Upper lobe of right lung (tissue), 1 donor: ENCODE results near the gene U2AF2. TPM values are rescaled to one million over a fixed set of nuclear protein-coding genes. Genes with fewer than 3 reads are reported as not detected.

ENCODE experiments used
- ATAC-seq: fragments of 200-7000 bp; cut with Tn5 transposase; one replicate; pipeline ENCODE4 v1.9.1; 2020; ENCODE audit warnings: mild to moderate bottlenecking, moderate library complexity
- DNase-seq: peaks from one replicate; pipeline ENCODE4 v3.0.0-alpha.2; 2020
- H3K27ac ChIP-seq: fragments of 200-600 bp; one replicate; pipeline ENCODE4 v1.8.0; 2022
- H3K27me3 ChIP-seq: fragments of 200-600 bp; one replicate; pipeline ENCODE4 v1.8.0; 2022; ENCODE audit warnings: mild to moderate bottlenecking
- H3K36me3 ChIP-seq: fragments of 200-600 bp; one replicate; pipeline ENCODE4 v1.8.0; 2022
- H3K4me1 ChIP-seq: fragments of 200-600 bp; one replicate; pipeline ENCODE4 v1.8.0; 2022
- H3K4me3 ChIP-seq: fragments of 200-600 bp; one replicate; pipeline ENCODE4 v1.8.0; 2022; ENCODE audit warnings: mild to moderate bottlenecking
- H3K9me3 ChIP-seq: fragments of 200-600 bp; one replicate; pipeline ENCODE4 v1.8.0; 2022
- CTCF ChIP-seq: fragments of 200-600 bp; IDR thresholded peaks from one replicate; pipeline ENCODE4 v1.8.0; 2022; ENCODE audit warnings: antibody characterized with exemption
- intact Hi-C: fragments of 100-400 bp; cut with DNase I; formaldehyde crosslinking; loops from one replicate; pipeline ENCODE4 v1.11.0; 2022
- total RNA-seq: library from RNA; stranded (reverse); fragmentation: NEBNext Ultra II Directional; extraction: Animal tissue kit (Norgen Biotek cat#: 25700); gene quantifications from one replicate; pipeline ENCODE4 v1.2.1, GENCODE V29; 2021
- donor health status: DM: no; HTN: yes; CAD: no; lungs with severe emphysema.

Gene U2AF2
- total RNA-seq, 1 donor from 2014 or later: 142 TPM

GRCh38 chr19:55653651-55654322 lies 1.0 kb upstream of the U2AF2 start:
- Histone ChIP-seq H3K4me1 (peaks cover 41% of the 10 kb centered on the region), H3K9me3 (no peaks in the 10 kb centered on the region), H3K36me3 (no peaks in the 10 kb centered on the region), H3K27me3 (no peaks in the 10 kb centered on the region), H3K27ac (peak overlapping the region; percentile 97), H3K4me3 (peak overlapping the region; percentile 81)
- peak; percentile 80 for ATAC-seq
- intact Hi-C loops: no loop called here
- peak; percentile 99 for DNase-seq
- peak; percentile 94 for TF ChIP-seq CTCF

- DNase-seq: peak; percentile 99
- Histone ChIP-seq H3K36me3 (peaks cover 4% of the 10 kb centered on the region), H3K4me1 (peaks cover 40% of the 10 kb centered on the region), H3K27me3 (no peaks in the 10 kb centered on the region), H3K27ac (peak overlapping the region; percentile 97), H3K9me3 (no peaks in the 10 kb centered on the region), H3K4me3 (peak overlapping the region; percentile 81)
- peak; percentile 84 for ATAC-seq
- no peak for TF ChIP-seq CTCF
- intact Hi-C loops: no loop called here
Observed at GRCh38 chr19:55654323-55654867, 440 bp upstream of the U2AF2 start.

GRCh38 chr19:55655648-55656040 lies 809 bp downstream of the U2AF2 start:
- peaks cover 44% of the 10 kb centered on the region for H3K4me1 ChIP-seq
- intact Hi-C loops: no loop called here
- H3K4me3 ChIP-seq: peak overlapping the region; percentile 81
- peaks cover 16% of the 10 kb centered on the region for H3K36me3 ChIP-seq
- peak overlapping the region; percentile 97 for H3K27ac ChIP-seq
- no peaks in the 10 kb centered on the region for H3K27me3 ChIP-seq
- DNase-seq (no peak), ATAC-seq (no peak)
- TF ChIP-seq CTCF: no peak
- H3K9me3 ChIP-seq: no peaks in the 10 kb centered on the region

- Histone ChIP-seq H3K27ac (no peak overlapping the region), H3K36me3 (peaks cover 22% of the 10 kb centered on the region)
Observed at GRCh38 chr19:55656552-55656951, 1.7 kb downstream of the U2AF2 start.

GRCh38 chr19:55656988-55657747 lies 2.3 kb downstream of the U2AF2 start:
- no peak for TF ChIP-seq CTCF
- ATAC-seq (no peak), DNase-seq (no peak)
- Histone ChIP-seq H3K36me3 (peaks cover 28% of the 10 kb centered on the region), H3K9me3 (no peaks in the 10 kb centered on the region), H3K27me3 (no peaks in the 10 kb centered on the region), H3K4me1 (peaks cover 44% of the 10 kb centered on the region), H3K27ac (no peak overlapping the region), H3K4me3 (peak overlapping the region; percentile 81)
- intact Hi-C loops: no loop called here

More at GRCh38 chr19:55656552-55656951, 1.7 kb downstream of the U2AF2 start:
- peaks cover 44% of the 10 kb centered on the region for H3K4me1 ChIP-seq
- peak overlapping the region; percentile 81 for H3K4me3 ChIP-seq
- no peaks in the 10 kb centered on the region for H3K9me3 ChIP-seq
- no peak for ATAC-seq
- TF ChIP-seq CTCF: no peak
- no peaks in the 10 kb centered on the region for H3K27me3 ChIP-seq
- intact Hi-C loops: no loop called here
- no peak for DNase-seq
